A549 treated with AZD9567 at 1 μM for 4 hours (cell line): ENCODE measurements around the gene KLRC2. TPM values are rescaled to one million over a fixed set of nuclear protein-coding genes. Genes with fewer than 3 reads are reported as not detected.

Experiments
- total RNA-seq: library from RNA; stranded (reverse); fragments of 200-300 nt; extraction: Qiagen RNA extraction; gene quantifications from 5 replicates; pipeline ENCODE4 v1.2.3, GENCODE V29; 2022; ENCODE audit not compliant: insufficient read depth

KLRC2 gene
- 1.3 to 2.3 TPM (median 1.8 TPM) in 4 of 5 replicates, not detected in the other for total RNA-seq

DNA sequence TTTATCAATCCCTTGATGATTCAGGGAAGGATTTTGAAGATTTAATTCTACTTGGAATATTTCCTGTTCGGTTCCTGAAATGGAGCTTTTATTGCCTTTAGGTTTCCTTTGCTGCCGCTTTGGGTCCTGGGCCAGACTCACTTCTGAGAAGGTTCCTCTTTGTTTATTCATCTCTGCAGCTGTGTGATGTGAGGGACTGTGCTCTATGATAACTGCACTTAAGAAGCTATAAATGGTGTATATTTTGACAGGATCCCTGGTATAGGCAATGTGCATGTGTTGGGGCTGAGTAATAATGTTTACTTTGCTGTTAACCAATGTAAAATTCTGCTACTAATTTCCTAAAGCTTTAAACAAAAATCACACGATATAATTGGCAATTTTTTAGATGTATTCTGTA, at the start of gene KLRC2:
KLRC2 (minus strand) TSS at position 195 of the 400 bp plus-strand sequence; CDS start at position 171, 24 bp downstream.

GRCh38 chr12:10453156-10453555, 17.3 kb upstream of the KLRC2 start, which contains the start of gene KLRC1:
TSS of gene KLRC1 (minus strand) at chr12:10453377. CDS start at chr12:10451156, 2,221 bp downstream.

DNA sequence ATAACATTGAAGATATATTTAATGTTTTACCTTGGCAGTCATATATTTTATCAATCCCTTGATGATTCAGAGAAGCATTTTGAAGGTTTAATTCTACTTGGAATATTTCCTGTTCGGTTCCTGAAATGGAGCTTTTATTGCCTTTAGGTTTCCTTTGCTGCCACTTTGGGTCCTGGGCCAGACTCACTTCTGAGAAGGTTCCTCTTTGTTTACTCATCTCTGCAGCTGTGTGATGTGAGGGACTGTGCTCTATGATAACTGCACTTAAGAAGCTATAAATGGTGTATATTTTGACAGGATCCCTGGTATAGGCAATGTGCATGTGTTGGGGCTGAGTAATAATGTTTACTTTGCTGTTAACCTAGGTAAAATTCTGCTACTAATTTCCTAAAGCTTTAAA, 15.5 kb downstream of the KLRC2 start, which contains the start of gene KLRC3:
KLRC3 (minus strand) TSS at position 262 of the 400 bp plus-strand sequence; CDS start at position 217, 45 bp downstream.

DNA sequence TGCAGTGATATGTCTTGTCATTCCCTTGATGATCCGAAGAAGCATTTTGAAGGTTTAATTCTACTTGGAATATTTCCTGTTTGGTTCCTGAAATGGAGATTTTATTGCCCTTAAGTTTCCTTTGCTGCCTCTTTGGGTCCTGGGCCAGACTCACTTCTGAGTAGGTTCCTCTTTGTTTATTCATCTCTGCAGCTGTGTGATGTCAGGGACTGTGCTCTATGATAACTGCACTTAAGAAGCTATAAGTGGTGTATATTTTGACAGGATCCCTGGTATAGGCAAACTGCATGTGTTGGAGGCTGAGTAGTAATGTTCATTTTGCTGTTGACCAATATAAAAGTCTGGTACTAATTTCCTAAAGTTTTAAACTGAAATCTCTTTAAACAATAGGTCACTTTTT, 26.4 kb downstream of the KLRC2 start, which contains the start of gene KLRC4:
KLRC4 (minus strand) TSS at position 366 of the 400 bp plus-strand sequence; CDS start at position 184, 182 bp downstream.

DNA sequence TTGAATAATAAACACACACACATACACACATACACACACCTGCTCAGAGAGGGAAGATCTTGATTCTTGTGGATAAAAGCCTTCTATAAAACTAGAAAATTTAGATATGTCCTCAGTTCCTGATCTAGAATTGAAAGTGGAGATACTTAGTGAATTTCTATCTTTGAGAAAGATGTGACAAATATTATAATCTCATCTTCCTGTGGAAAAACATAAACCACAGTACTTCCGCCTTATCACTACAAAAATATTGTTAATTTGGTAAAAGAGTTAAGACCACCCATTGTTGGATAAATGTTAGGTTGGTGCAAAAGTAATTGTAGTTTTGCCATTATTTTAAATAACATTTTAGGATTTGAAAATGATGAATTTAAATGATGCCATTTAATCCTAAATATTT, 45.9 kb downstream of the KLRC2 start, which contains the start of gene KLRK1:
KLRK1 (minus strand) TSS at position 138 of the 400 bp plus-strand sequence. CDS start 1,231 bp downstream, outside the sequence.

Other genes with a start within 250 kb of the KLRC2 start
- 30.2 to 41.4 TPM (median 36.2 TPM) in 5 replicates for gene GABARAPL1, start 223.1 kb downstream of the KLRC2 start, total RNA-seq
- 0.10 TPM in 1 of 5 replicates, not detected in the others for gene KLRD1, start 128.1 kb downstream of the KLRC2 start, total RNA-seq
- gene KLRK1, start 46.0 kb downstream of the KLRC2 start, total RNA-seq = 0.13 TPM in 1 of 5 replicates, not detected in the others
- gene KLRC4, start 26.3 kb downstream of the KLRC2 start, total RNA-seq = not detected in 5 replicates
- 0.12 to 0.26 TPM (median 0.16 TPM) in 3 of 5 replicates, not detected in the others for gene KLRC3, start 15.4 kb downstream of the KLRC2 start, total RNA-seq
- gene KLRC1, start 17.4 kb upstream of the KLRC2 start, total RNA-seq = 0.09 TPM in 1 of 5 replicates, not detected in the others
- gene EIF2S3B, start 69.9 kb upstream of the KLRC2 start, total RNA-seq = 0.48 to 0.56 TPM (median 0.49 TPM) in 4 of 5 replicates, not detected in the other
- 43.3 to 53.0 TPM (median 48.9 TPM) in 5 replicates for gene MAGOHB, start 177.6 kb upstream of the KLRC2 start, total RNA-seq
- 0.15 to 0.30 TPM (median 0.21 TPM) in 4 of 5 replicates, not detected in the other for gene STYK1, start 238.0 kb upstream of the KLRC2 start, total RNA-seq